Mesenteric fat pad (tissue), 1 donor: ENCODE measurements around the gene BCORL1. TPM values are rescaled to one million over a fixed set of nuclear protein-coding genes. Genes with fewer than 3 reads are reported as not detected.

Source experiments
- DNase-seq: peaks from one replicate; pipeline ENCODE4 v3.0.0-alpha.2; 2020; ENCODE audit warnings: low spot score
- total RNA-seq: library from RNA; stranded (reverse); fragmentation: NEBNext Ultra II Directional; extraction: Animal tissue kit (Norgen Biotek cat#: 25700); gene quantifications from one replicate; pipeline ENCODE4 v1.2.1, GENCODE V29; 2021
- donor health status: DM: yes; HTN: yes; CAD: no.

Gene BCORL1
- total RNA-seq, 1 donor from 2014 or later, result 42.5 TPM

- no peak for DNase-seq
Observed at GRCh38 chrX:130091980-130092522, 109.6 kb downstream of the BCORL1 start.

DNA sequence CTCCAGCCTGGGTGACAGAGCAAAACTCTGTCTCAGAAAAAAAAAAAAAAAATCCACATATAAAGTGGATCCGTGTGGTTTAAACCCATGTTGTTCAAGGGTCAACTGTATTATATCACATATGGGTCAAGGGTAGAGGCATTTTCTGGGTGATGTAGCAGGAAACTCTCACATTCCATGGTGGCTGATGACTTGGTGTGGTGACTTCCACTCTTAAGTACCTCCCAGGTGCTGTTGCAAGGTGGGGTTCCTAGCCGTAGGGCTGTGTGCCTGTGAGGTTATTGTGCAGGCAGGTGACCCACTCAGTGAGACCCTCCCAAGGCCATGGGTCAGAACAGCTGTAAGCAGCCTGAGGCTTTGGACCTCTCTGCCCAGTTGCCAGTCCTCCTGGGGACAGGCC, 110.8 kb downstream of the BCORL1 start:
- DNase-seq, result no peak

DNA sequence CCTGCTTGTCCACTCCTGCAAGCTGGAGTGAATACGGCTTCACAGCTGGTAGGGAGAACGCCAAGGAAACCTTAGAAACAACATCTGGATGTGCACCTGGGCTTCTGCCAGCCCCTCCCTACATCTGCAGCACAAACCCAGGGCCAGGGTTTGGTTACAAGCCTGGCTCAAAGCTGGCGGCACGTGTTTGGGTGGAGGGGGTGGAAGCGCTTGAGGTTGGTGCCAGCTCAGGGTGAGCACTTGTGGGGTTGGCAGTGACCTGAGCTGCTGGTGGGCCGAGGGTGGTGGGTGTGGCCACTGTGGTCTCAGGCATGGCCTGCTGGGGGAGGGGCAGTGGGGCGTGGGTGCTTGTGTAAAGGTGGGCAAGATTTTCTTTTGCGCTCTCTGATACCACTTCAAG, 112.3 kb downstream of the BCORL1 start:
- no peak for DNase-seq

- DNase-seq, result no peak
Observed at GRCh38 chrX:130095249-130096030, 113.0 kb downstream of the BCORL1 start.

- DNase-seq, result no peak
Observed at GRCh38 chrX:130097507-130098209, 115.2 kb downstream of the BCORL1 start.

GRCh38 chrX:130098210-130098552, 115.7 kb downstream of the BCORL1 start:
- DNase-seq, result no peak

DNA sequence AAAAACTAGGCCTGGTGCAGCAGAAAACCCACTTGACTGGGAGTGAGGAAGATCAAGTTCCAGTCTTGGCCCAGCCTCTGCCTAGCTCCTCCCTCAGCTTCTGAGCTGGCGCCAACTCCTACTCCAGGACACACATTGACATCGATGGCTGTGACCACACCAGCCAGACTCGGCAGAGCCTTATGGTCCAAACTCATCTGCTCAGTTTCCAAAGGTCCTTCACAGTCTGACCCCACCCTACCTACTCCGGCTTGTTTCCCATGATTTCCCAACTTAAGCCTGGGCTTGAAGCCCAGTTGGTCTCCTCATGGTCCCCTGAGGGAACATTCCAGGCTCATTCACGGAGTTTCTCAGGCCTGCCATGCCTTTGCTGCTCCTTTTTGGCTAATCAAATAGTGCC, 117.7 kb downstream of the BCORL1 start:
- DNase-seq, result no peak

GRCh38 chrX:130103605-130104004, 121.2 kb downstream of the BCORL1 start:
- no peak for DNase-seq

GRCh38 chrX:130105244-130105643, 122.8 kb downstream of the BCORL1 start:
- no peak for DNase-seq

DNA sequence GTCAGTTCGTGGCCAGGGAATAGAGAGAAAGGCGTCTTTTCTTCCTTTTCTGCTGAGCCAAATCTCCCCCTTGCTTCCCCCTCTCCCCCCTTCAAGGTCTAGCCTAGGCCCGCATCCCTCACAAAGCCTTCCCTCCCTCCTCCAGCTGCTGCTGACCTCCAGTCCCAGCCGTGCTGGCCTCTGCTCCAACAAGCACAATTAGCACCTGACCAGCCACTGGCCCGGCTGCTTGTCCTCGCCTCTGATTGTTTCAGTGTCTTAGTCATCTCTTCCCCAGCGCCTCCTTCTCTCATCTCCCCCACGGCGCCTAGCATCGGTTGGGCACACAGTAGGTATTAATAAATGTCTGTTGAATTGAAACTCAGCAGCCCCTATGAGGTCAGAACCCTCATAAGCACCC, 123.6 kb downstream of the BCORL1 start:
- DNase-seq, result no peak

Other genes with a start within 250 kb of the BCORL1 start
- gene XPNPEP2, start 243.7 kb upstream of the BCORL1 start, total RNA-seq, result 9.6 TPM
- 24.3 TPM for gene SASH3, start 202.7 kb upstream of the BCORL1 start, total RNA-seq
- gene ZDHHC9, start 138.7 kb upstream of the BCORL1 start, total RNA-seq, result 71.1 TPM
- gene UTP14A, start 76.5 kb upstream of the BCORL1 start, total RNA-seq, result 22.5 TPM
- gene ELF4, start 127.9 kb downstream of the BCORL1 start, total RNA-seq, result 14.3 TPM
- gene AIFM1, start 183.2 kb downstream of the BCORL1 start, total RNA-seq, result 35.4 TPM
- gene RAB33A, start 189.3 kb downstream of the BCORL1 start, total RNA-seq, result 3.4 TPM